OCI-LY7 (cell line): ENCODE results near the gene GRK3. TPM values are rescaled to one million over a fixed set of nuclear protein-coding genes. Genes with fewer than 3 reads are reported as not detected.

ENCODE experiments used
- BruUV-seq: library from RNA; stranded (reverse); fragments of 400-500 nt; replicated peaks from 2 replicates; lab custom pipeline; 2021; lab: Mats Ljungman, UMichigan
- CTCF ChIA-PET: fragments of 300-600 bp; sonication (Branson Sonifier 250); formaldehyde crosslinking; loops from one replicate; lab custom pipeline; 2022; ENCODE audit warnings: antibody characterized with exemption; ENCODE audit not compliant: unreplicated experiment; lab: Charles Lee
- POLR2A ChIA-PET: fragments of 300-600 bp; sonication (Branson Sonifier 250); formaldehyde crosslinking; loops from one replicate; lab custom pipeline; 2022; ENCODE audit warnings: antibody characterized with exemption; lab: Charles Lee
- DNase-seq: peaks from one replicate; pipeline ENCODE4 v3.0.0-alpha.2; 2015; ENCODE audit warnings: low spot score
- H2AFZ ChIP-seq: fragments of 200-600 bp; sonication (generic), shearing (Covaris generic); 2 replicates; pipeline ENCODE4 v1.6.1; 2014; ENCODE audit warnings: mild to moderate bottlenecking, antibody characterized with exemption, low read length, moderate library complexity
- H3K27ac ChIP-seq: fragments of 200-600 bp; sonication (generic); 2 replicates; pipeline ENCODE4 v1.5.1; 2014; ENCODE audit warnings: mixed run types, low read depth, mild to moderate bottlenecking, moderate library complexity, low read length, inconsistent platforms; ENCODE audit not compliant: poor library complexity, severe bottlenecking
- H3K36me3 ChIP-seq: fragments of 200-600 bp; sonication (generic); 2 replicates; pipeline ENCODE4 v1.6.1; 2014; ENCODE audit warnings: mild to moderate bottlenecking, antibody characterized with exemption, low read length, moderate library complexity, mixed read lengths; ENCODE audit not compliant: insufficient read depth
- H3K4me1 ChIP-seq: fragments of 200-600 bp; sonication (generic); 2 replicates; pipeline ENCODE4 v1.5.1; 2014; ENCODE audit warnings: mild to moderate bottlenecking, low read length; ENCODE audit not compliant: insufficient read depth, poor library complexity, severe bottlenecking
- H3K4me2 ChIP-seq: fragments of 200-600 bp; sonication (generic); 2 replicates; pipeline ENCODE4 v1.6.1; 2014; ENCODE audit warnings: mild to moderate bottlenecking, low read length
- H3K4me3 ChIP-seq: fragments of 200-600 bp; sonication (generic); 2 replicates; pipeline ENCODE4 v1.5.1; 2014; ENCODE audit warnings: mild to moderate bottlenecking, low read depth, low read length; ENCODE audit not compliant: poor library complexity, severe bottlenecking
- H3K79me2 ChIP-seq: fragments of 200-600 bp; sonication (generic); 2 replicates; pipeline ENCODE4 v1.6.1; 2016; ENCODE audit warnings: low read depth, mild to moderate bottlenecking, low read length, moderate library complexity, mixed read lengths; ENCODE audit not compliant: insufficient read depth
- H3K9me2 ChIP-seq: fragments of 200-600 bp; sonication (generic); 2 replicates; pipeline ENCODE4 v1.6.1; 2016; ENCODE audit warnings: mild to moderate bottlenecking, low read length, mixed read lengths; ENCODE audit not compliant: insufficient read depth
- H3K9me3 ChIP-seq: fragments of 200-600 bp; sonication (generic); 2 replicates; pipeline ENCODE4 v1.6.1; 2014; ENCODE audit warnings: mild to moderate bottlenecking, mixed run types, low read length, mixed read lengths
- H4K20me1 ChIP-seq: fragments of 200-600 bp; sonication (generic); 2 replicates; pipeline ENCODE4 v1.6.1; 2014; ENCODE audit warnings: mild to moderate bottlenecking, antibody characterized with exemption, low read length, moderate library complexity, mixed read lengths; ENCODE audit not compliant: insufficient read depth
- EZH2phosphoT487 ChIP-seq: fragments of 200-600 bp; sonication (generic); IDR thresholded peaks from 2 replicates; pipeline ENCODE4 v1.6.1; 2018; ENCODE audit warnings: low read depth, borderline replicate concordance, mild to moderate bottlenecking, mixed run types, antibody characterized with exemption, low read length, moderate library complexity, mixed read lengths
- intact Hi-C: fragments of 100-400 bp; cut with micrococcal nuclease; formaldehyde crosslinking; loops from one replicate; pipeline ENCODE4 v1.10.0; 2022; ENCODE audit not compliant: unreplicated experiment
- total RNA-seq, 2 experiments: library from RNA; depleted of rRNA in 1 of 2; stranded (reverse); fragments of >200 nt in 1 of 2; shearing (Covaris generic) in 1 of 2; gene quantifications; 2 replicates each; pipeline ENCODE4 v1.2.3, GENCODE V29; 2014 to 2022
- TF ChIP-seq, protein P1 (sequence below): fragments of 200-600 bp; sonication (generic); conservative IDR thresholded peaks from 2 replicates; pipeline ENCODE4 v1.5.1; 2014; ENCODE audit warnings: mild to moderate bottlenecking, antibody characterized with exemption, low read length, moderate library complexity, mixed read lengths

GRK3 gene
- total RNA-seq, 2 experiments from 2014 or later: 14.2 to 39.3 TPM

DNA sequence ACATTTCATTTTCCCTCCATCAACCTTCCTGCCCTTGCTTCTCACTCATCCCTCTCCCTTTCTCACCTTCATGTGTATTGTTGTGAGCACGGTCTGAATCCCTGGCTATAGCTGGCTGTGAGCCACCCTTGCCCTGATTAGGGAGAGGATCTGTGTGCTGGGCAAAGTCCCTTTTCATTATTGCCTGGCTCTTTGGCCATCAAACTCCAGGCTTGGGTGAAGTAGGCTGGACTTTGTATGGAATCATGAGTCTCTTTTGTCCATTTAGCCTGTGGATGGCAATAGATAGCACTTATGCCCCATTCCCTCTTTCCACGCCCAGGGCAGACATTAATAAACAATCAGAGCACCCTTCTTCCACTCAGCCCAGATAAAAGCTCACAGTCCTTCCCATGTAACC, 184.2 kb downstream of the GRK3 start:
- ChIA-PET POLR2A (no interaction called here), CTCF (no interaction called here)
- intact Hi-C loops: no loop called here
- no peak overlapping the region for H2AFZ ChIP-seq
- no peaks in the 10 kb centered on the region for H3K9me3 ChIP-seq
- no peaks in the 10 kb centered on the region for H4K20me1 ChIP-seq
- H3K36me3 ChIP-seq: no peaks in the 10 kb centered on the region
- no peak overlapping the region for H3K27ac ChIP-seq
- H3K4me1 ChIP-seq: no peaks in the 10 kb centered on the region
- BruUV-seq: no TSS peak
- H3K4me3 ChIP-seq: no peak overlapping the region
- TF ChIP-seq, protein P1, sequence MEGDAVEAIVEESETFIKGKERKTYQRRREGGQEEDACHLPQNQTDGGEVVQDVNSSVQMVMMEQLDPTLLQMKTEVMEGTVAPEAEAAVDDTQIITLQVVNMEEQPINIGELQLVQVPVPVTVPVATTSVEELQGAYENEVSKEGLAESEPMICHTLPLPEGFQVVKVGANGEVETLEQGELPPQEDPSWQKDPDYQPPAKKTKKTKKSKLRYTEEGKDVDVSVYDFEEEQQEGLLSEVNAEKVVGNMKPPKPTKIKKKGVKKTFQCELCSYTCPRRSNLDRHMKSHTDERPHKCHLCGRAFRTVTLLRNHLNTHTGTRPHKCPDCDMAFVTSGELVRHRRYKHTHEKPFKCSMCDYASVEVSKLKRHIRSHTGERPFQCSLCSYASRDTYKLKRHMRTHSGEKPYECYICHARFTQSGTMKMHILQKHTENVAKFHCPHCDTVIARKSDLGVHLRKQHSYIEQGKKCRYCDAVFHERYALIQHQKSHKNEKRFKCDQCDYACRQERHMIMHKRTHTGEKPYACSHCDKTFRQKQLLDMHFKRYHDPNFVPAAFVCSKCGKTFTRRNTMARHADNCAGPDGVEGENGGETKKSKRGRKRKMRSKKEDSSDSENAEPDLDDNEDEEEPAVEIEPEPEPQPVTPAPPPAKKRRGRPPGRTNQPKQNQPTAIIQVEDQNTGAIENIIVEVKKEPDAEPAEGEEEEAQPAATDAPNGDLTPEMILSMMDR: no peak
- TF ChIP-seq EZH2phosphoT487: no peak
- no peaks in the 10 kb centered on the region for H3K9me2 ChIP-seq
- H3K79me2 ChIP-seq: no peaks in the 10 kb centered on the region
- no peak overlapping the region for H3K4me2 ChIP-seq
- DNase-seq: no peak

DNA sequence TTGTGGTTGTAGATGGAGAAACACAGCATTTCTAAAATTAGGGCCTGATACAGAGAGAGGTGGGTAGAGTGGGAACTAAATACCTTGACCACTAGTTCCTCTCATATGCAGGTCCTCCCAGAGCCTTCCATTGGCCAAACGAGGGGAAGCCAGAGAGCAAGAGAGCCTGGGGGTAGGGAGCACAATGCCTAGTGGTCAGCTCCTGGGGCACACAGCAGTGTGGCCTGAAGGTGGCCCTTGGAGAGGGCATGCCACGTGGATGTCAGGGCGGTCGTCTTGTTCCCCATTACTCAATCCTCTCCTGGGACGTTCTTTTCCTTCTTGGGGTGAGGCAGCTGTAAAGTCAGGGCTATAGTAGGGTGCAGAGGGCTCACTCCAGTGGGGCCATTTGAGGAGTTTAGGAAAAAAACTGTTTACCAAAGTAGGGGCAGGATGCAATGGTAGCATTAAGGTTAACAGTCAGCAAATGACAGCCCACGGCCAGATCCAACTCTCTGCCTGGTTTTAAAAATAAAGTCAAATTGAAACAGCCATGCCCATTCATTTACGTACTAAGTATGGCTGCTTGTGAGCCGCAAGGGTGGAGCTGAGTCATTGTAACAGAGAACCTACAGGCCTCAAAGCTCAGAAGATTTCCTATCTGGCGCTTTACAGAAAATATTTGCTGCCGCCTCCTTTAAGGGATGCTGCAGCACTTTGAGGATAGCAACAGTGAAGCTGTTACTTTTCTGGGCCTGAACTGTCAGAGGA, 185.1 kb downstream of the GRK3 start:
- no peaks in the 10 kb centered on the region for H3K9me2 ChIP-seq
- H3K27ac ChIP-seq: no peak overlapping the region
- H3K79me2 ChIP-seq: no peaks in the 10 kb centered on the region
- no peaks in the 10 kb centered on the region for H3K36me3 ChIP-seq
- H3K4me3 ChIP-seq: no peak overlapping the region
- H3K4me1 ChIP-seq: no peaks in the 10 kb centered on the region
- CTCF ChIA-PET: no interaction called here
- TF ChIP-seq, protein P1: no peak
- TF ChIP-seq EZH2phosphoT487: no peak
- no peak overlapping the region for H2AFZ ChIP-seq
- POLR2A ChIA-PET: interaction anchor here (0.5 kb wide), 1 partner anchor 58 kb away, joined by 3 read pairs; no protein-coding TSS in a partner anchor
- BruUV-seq: no TSS peak
- H3K4me2 ChIP-seq: no peak overlapping the region
- no peak for DNase-seq
- H3K9me3 ChIP-seq: no peaks in the 10 kb centered on the region
- intact Hi-C loops: no loop called here
- H4K20me1 ChIP-seq: no peaks in the 10 kb centered on the region

DNA sequence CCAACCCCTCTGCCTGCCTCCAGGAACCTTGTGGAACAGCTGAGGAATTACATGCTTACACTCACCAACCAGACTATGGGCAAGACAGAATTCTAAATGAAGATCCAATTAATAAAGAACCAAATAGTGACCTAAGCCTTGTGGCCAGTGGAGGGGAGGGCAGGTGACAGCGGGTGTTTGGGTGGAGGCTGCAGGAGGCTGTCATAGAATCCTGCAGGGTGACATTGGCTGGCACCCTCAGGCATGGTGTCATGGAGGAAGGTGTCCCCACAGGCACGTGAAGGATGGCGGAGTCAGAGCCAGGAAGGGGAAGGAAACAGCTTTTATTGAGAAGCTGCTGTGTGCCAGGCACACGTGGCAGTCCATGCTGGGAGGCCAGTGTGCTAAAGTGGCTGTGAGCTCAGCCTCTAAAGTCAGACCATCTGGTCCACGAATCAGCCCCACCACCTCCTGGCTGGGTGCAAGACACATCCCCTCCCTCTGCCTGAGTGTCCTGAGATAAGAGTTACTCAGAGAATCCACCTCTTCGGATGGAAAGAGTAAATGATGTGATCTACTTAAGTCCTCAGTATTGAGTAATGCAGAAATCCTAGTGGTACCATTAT, 186.2 kb downstream of the GRK3 start:
- POLR2A ChIA-PET: no interaction called here
- H3K27ac ChIP-seq: no peak overlapping the region
- H3K4me2 ChIP-seq: no peak overlapping the region
- no TSS peak for BruUV-seq
- no peaks in the 10 kb centered on the region for H3K4me1 ChIP-seq
- intact Hi-C loops: no loop called here
- TF ChIP-seq, protein P1: no peak
- TF ChIP-seq EZH2phosphoT487: no peak
- DNase-seq: no peak
- no peaks in the 10 kb centered on the region for H3K9me3 ChIP-seq
- no peak overlapping the region for H2AFZ ChIP-seq
- H3K79me2 ChIP-seq: no peaks in the 10 kb centered on the region
- CTCF ChIA-PET: no interaction called here
- H3K4me3 ChIP-seq: no peak overlapping the region
- H4K20me1 ChIP-seq: no peaks in the 10 kb centered on the region
- H3K36me3 ChIP-seq: no peaks in the 10 kb centered on the region
- no peaks in the 10 kb centered on the region for H3K9me2 ChIP-seq
